ENCODE results near the gene PHETA2.
"Not testable (repeated sequence)": the region's sequence is repeated elsewhere in the genome, so short reads cannot be mapped to it uniquely, and the experiment has no call there.

The PHETA2 gene

GRCh38 chr22:42084874-42085273 lies 10.8 kb downstream of the PHETA2 start:
- no peak for TF ChIP-seq CTCF (IDR thresholded peaks at IDR 0.05; ENCODE audit: insufficient read depth, missing control alignments)
- DNase-seq (ENCODE audit: insufficient read length, low spot score) (no peak), FAIRE-seq (no peak)

GRCh38 chr22:42086051-42086450 lies 12.0 kb downstream of the PHETA2 start:
- DNase-seq (ENCODE audit: insufficient read length, low spot score) (no peak), FAIRE-seq (no peak)
- no peak for TF ChIP-seq CTCF (IDR thresholded peaks at IDR 0.05; ENCODE audit: insufficient read depth, missing control alignments)

GRCh38 chr22:42090596-42091454 lies 16.8 kb downstream of the PHETA2 start, which contains the start of gene NDUFA6:
NDUFA6 (minus strand) TSS chr22:42090772; CDS start chr22:42090744, 28 bp downstream.
- peak; percentile 54 for DNase-seq (ENCODE audit: insufficient read length, low spot score)
- peak; percentile 80 for TF ChIP-seq CTCF (IDR thresholded peaks at IDR 0.05; ENCODE audit: insufficient read depth, missing control alignments)
- FAIRE-seq: no peak

GRCh38 chr22:42091455-42091782 lies 17.4 kb downstream of the PHETA2 start:
- no peak for DNase-seq (ENCODE audit: insufficient read length, low spot score)
- no peak for TF ChIP-seq CTCF (IDR thresholded peaks at IDR 0.05; ENCODE audit: insufficient read depth, missing control alignments)
- FAIRE-seq: no peak

- no peak for TF ChIP-seq CTCF (IDR thresholded peaks at IDR 0.05; ENCODE audit: insufficient read depth, missing control alignments)
- DNase-seq (ENCODE audit: insufficient read length, low spot score): no peak
- FAIRE-seq: no peak
Measured at GRCh38 chr22:42101199-42101598, 27.2 kb downstream of the PHETA2 start.

GRCh38 chr22:42104332-42104860 lies 30.3 kb downstream of the PHETA2 start:
- FAIRE-seq; DNase-seq (ENCODE audit: insufficient read length, low spot score): not testable (repeated sequence)

GRCh38 chr22:42108848-42109247 lies 34.8 kb downstream of the PHETA2 start:
- TF ChIP-seq CTCF (IDR thresholded peaks at IDR 0.05; ENCODE audit: insufficient read depth, missing control alignments): no peak
- DNase-seq (ENCODE audit: insufficient read length, low spot score): no peak
- no peak for FAIRE-seq

All from D721Med (cell line).